Hepatocyte (in vitro differentiated cells): ENCODE results near the gene STK10. TPM values are rescaled to one million over a fixed set of nuclear protein-coding genes. Genes with fewer than 3 reads are reported as not detected.

Experiments
- DNase-seq: peaks from one replicate; pipeline ENCODE4 v3.0.0-alpha.2; 2016; ENCODE audit warnings: low spot score
- H2AFZ ChIP-seq: fragments of 200-600 bp; sonication (generic); 2 replicates; pipeline ENCODE4 v1.6.0; 2016; ENCODE audit warnings: antibody characterized with exemption, mild to moderate bottlenecking
- H3K27ac ChIP-seq: fragments of 200-600 bp; sonication (generic); 2 replicates; pipeline ENCODE4 v1.5.1; 2016; ENCODE audit warnings: mild to moderate bottlenecking
- H3K27me3 ChIP-seq: fragments of 200-600 bp; sonication (generic); 2 replicates; pipeline ENCODE4 v1.6.1; 2016
- H3K36me3 ChIP-seq: fragments of 200-600 bp; sonication (generic); replicated peaks from 2 replicates; pipeline ENCODE4 v1.5.1; 2016; ENCODE audit warnings: low read depth; ENCODE audit not compliant: insufficient read depth
- H3K4me1 ChIP-seq: fragments of 200-600 bp; sonication (generic); 2 replicates; pipeline ENCODE4 v1.5.1; 2016; ENCODE audit warnings: mild to moderate bottlenecking, moderate library complexity; ENCODE audit not compliant: insufficient read depth
- H3K4me2 ChIP-seq: fragments of 200-600 bp; sonication (generic); 2 replicates; pipeline ENCODE4 v1.6.0; 2016
- H3K4me3 ChIP-seq: fragments of 200-600 bp; sonication (generic); 2 replicates; pipeline ENCODE4 v1.5.1; 2016; ENCODE audit warnings: mild to moderate bottlenecking
- H3K79me2 ChIP-seq: fragments of 200-600 bp; sonication (generic); 2 replicates; pipeline ENCODE4 v1.6.0; 2017; ENCODE audit warnings: mild to moderate bottlenecking
- H3K9me2 ChIP-seq: fragments of 200-600 bp; sonication (generic); replicated peaks from 2 replicates; pipeline ENCODE4 v1.6.0; 2017; ENCODE audit warnings: mild to moderate bottlenecking; ENCODE audit not compliant: insufficient read depth
- H3K9me3 ChIP-seq: fragments of 200-600 bp; sonication (generic); 2 replicates; pipeline ENCODE4 v1.5.1; 2016; ENCODE audit warnings: low read depth, mild to moderate bottlenecking
- H4K20me1 ChIP-seq: fragments of 200-600 bp; sonication (generic); 2 replicates; pipeline ENCODE4 v1.6.0; 2016; ENCODE audit warnings: mild to moderate bottlenecking; ENCODE audit not compliant: insufficient read depth, poor library complexity, severe bottlenecking
- EZH2 ChIP-seq: fragments of 200-600 bp; sonication (generic); IDR thresholded peaks from 2 replicates; pipeline ENCODE4 v1.6.1; 2016; ENCODE audit warnings: antibody characterized with exemption, mild to moderate bottlenecking, borderline replicate concordance
- EZH2phosphoT487 ChIP-seq: fragments of 200-600 bp; sonication (generic); IDR thresholded peaks from one replicate; pipeline ENCODE4 v1.6.1; 2018; ENCODE audit warnings: antibody characterized with exemption, mild to moderate bottlenecking, low read depth, moderate library complexity; ENCODE audit not compliant: unreplicated experiment, severe bottlenecking
- WGBS: methylation state at CpG from one replicate; pipeline ENCODE4 v1.1.6; 2016; ENCODE audit warnings: low lambda C conversion rate; ENCODE audit errors: missing lambda C conversion rate; 5-methylcytosine and 5-hydroxymethylcytosine counted together
- polyA plus RNA-seq: library from polyadenylated mRNA; unstranded; fragments of >200 nt; fragmentation: Nextera tagmentation; extraction: Ambion mirVana; gene quantifications from 2 replicates; pipeline ENCODE4 v1.2.1, GENCODE V29; 2016
- total RNA-seq: library from RNA; depleted of rRNA; stranded (reverse); fragments of >200 nt; gene quantifications from 2 replicates; pipeline ENCODE4 v1.2.3, GENCODE V29; 2014
- TF ChIP-seq, protein P1 (sequence below): fragments of 200-600 bp; sonication (generic); IDR thresholded peaks from 2 replicates; pipeline ENCODE4 v1.5.1; 2016; ENCODE audit warnings: antibody characterized with exemption, mild to moderate bottlenecking; ENCODE audit not compliant: poor library complexity

Gene STK10
- total and polyA plus RNA-seq, 2 experiments from 2014 or later: 11.3 to 19.3 TPM

GRCh38 chr5:172052450-172053236 is 135.4 kb downstream of the STK10 start:
- no peaks in the 10 kb centered on the region for H3K9me3 ChIP-seq
- no peak overlapping the region for H2AFZ ChIP-seq
- H3K27ac ChIP-seq: no peak overlapping the region
- no peak overlapping the region for H3K4me2 ChIP-seq
- no peaks in the 10 kb centered on the region for H3K27me3 ChIP-seq
- DNase-seq: no peak
- no peaks in the 10 kb centered on the region for H4K20me1 ChIP-seq
- H3K79me2 ChIP-seq: no peaks in the 10 kb centered on the region
- H3K36me3 ChIP-seq: no peaks in the 10 kb centered on the region
- H3K9me2 ChIP-seq: no peaks in the 10 kb centered on the region
- 93% methylated on average over 19 of the region's 19 CpGs for WGBS
- H3K4me3 ChIP-seq: no peak overlapping the region
- H3K4me1 ChIP-seq: no peaks in the 10 kb centered on the region
- no peak for TF ChIP-seq EZH2phosphoT487
- TF ChIP-seq, protein P1, sequence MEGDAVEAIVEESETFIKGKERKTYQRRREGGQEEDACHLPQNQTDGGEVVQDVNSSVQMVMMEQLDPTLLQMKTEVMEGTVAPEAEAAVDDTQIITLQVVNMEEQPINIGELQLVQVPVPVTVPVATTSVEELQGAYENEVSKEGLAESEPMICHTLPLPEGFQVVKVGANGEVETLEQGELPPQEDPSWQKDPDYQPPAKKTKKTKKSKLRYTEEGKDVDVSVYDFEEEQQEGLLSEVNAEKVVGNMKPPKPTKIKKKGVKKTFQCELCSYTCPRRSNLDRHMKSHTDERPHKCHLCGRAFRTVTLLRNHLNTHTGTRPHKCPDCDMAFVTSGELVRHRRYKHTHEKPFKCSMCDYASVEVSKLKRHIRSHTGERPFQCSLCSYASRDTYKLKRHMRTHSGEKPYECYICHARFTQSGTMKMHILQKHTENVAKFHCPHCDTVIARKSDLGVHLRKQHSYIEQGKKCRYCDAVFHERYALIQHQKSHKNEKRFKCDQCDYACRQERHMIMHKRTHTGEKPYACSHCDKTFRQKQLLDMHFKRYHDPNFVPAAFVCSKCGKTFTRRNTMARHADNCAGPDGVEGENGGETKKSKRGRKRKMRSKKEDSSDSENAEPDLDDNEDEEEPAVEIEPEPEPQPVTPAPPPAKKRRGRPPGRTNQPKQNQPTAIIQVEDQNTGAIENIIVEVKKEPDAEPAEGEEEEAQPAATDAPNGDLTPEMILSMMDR: no peak
- TF ChIP-seq EZH2: no peak

GRCh38 chr5:172051643-172052339 is 136.2 kb downstream of the STK10 start:
- no peak for DNase-seq
- TF ChIP-seq EZH2phosphoT487 (no peak), EZH2 (no peak)
- TF ChIP-seq, protein P1: no peak
- Histone ChIP-seq H3K79me2 (no peaks in the 10 kb centered on the region), H2AFZ (no peak overlapping the region), H3K27me3 (no peaks in the 10 kb centered on the region), H3K4me2 (no peak overlapping the region), H3K9me3 (no peaks in the 10 kb centered on the region), H3K9me2 (no peaks in the 10 kb centered on the region), H4K20me1 (no peaks in the 10 kb centered on the region), H3K36me3 (no peaks in the 10 kb centered on the region), H3K4me3 (no peak overlapping the region), H3K27ac (no peak overlapping the region), H3K4me1 (no peaks in the 10 kb centered on the region)
- 94% methylated on average over 16 of the region's 16 CpGs for WGBS

DNA sequence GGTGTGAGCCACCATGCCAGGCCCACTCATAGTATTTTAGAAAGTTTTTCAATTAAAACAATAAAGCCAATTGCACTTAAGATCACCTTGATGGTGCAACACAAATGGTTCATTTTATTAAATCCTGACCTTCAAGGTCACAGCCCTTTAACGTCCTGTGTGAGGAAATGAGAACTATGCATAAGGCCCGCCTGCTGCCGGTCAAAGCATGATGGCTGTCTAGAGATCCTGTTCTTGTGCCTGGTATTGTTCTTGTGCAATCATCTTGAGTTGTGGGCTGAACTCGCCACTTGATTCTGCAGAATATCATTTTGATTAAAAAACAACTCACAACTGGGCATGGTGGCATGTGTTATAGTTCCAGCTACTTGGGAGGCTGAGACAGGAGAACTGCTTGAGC is 137.9 kb downstream of the STK10 start:
- Histone ChIP-seq H3K79me2 (no peaks in the 10 kb centered on the region), H3K9me2 (no peaks in the 10 kb centered on the region), H3K4me3 (no peak overlapping the region), H3K36me3 (no peaks in the 10 kb centered on the region), H3K27me3 (no peaks in the 10 kb centered on the region), H3K9me3 (no peaks in the 10 kb centered on the region), H3K4me2 (no peak overlapping the region), H3K4me1 (no peaks in the 10 kb centered on the region), H3K27ac (no peak overlapping the region), H2AFZ (no peak overlapping the region), H4K20me1 (no peaks in the 10 kb centered on the region)
- DNase-seq: no peak
- no peak for TF ChIP-seq EZH2
- TF ChIP-seq, protein P1: no peak
- TF ChIP-seq EZH2phosphoT487: no peak
- 93% methylated on average over 4 of the region's 4 CpGs for WGBS
